CD4-positive, alpha-beta T cell (primary cell): ENCODE data around the gene PGF. TPM values are rescaled to one million over a fixed set of nuclear protein-coding genes. Genes with fewer than 3 reads are reported as not detected.

Experiments
- ATAC-seq: fragments of 200-7000 bp; cut with Tn5 transposase; one replicate; pipeline ENCODE4 v1.10.0; 2022; ENCODE audit warnings: mild to moderate bottlenecking; ENCODE audit not compliant: poor library complexity
- CTCF ChIA-PET: fragments of 350-600 bp; sonication (Branson Sonifier 250); formaldehyde crosslinking; loops from one replicate; lab custom pipeline; 2021; ENCODE audit warnings: antibody characterized with exemption, inconsistent platforms; lab: Charles Lee
- POLR2A ChIA-PET: fragments of 350-600 bp; sonication (Branson Sonifier 250); formaldehyde crosslinking; loops from one replicate; lab custom pipeline; 2021; ENCODE audit warnings: antibody characterized with exemption, inconsistent platforms; lab: Charles Lee
- DNase-seq, 14 experiments: peaks; one replicate each; pipeline ENCODE4 v3.0.0-alpha.2; 2013 to 2020; ENCODE audit warnings: mixed read lengths in 2 of 14
- H3K27ac ChIP-seq, 2 donors: one replicate each; pipeline versions ENCODE4 v1.5.1 to v1.7.0; 2013; ENCODE audit warnings: low read length in 2 of 2, low read depth in 1 of 2, mild to moderate bottlenecking in 1 of 2
- H3K27me3 ChIP-seq, 2 experiments: 1 replicate in 1 of 2; 2 replicates in 1 of 2; pipeline versions ENCODE4 v1.6.1 to v1.7.0; 2013; ENCODE audit warnings: low read length in 2 of 2, control low read depth in 1 of 2, mild to moderate bottlenecking in 1 of 2, moderate library complexity in 1 of 2; ENCODE audit not compliant: insufficient read depth in 2 of 2, control insufficient read depth in 1 of 2
- H3K36me3 ChIP-seq: one replicate; pipeline ENCODE4 v1.6.1; 2013; ENCODE audit warnings: low read length, control low read depth; ENCODE audit not compliant: insufficient read depth
- H3K4me1 ChIP-seq: one replicate; pipeline ENCODE4 v1.6.1; 2013; ENCODE audit warnings: low read length, control low read depth; ENCODE audit not compliant: insufficient read depth
- H3K4me3 ChIP-seq: one replicate; pipeline ENCODE4 v1.5.1; 2013; ENCODE audit warnings: mild to moderate bottlenecking, low read length, moderate library complexity
- H3K9me3 ChIP-seq, 2 experiments: 1 replicate in 1 of 2; 2 replicates in 1 of 2; pipeline versions ENCODE4 v1.6.1 to v1.7.0; 2013; ENCODE audit warnings: low read length in 2 of 2, mild to moderate bottlenecking in 2 of 2, control low read depth in 1 of 2, moderate library complexity in 1 of 2; ENCODE audit not compliant: control insufficient read depth in 1 of 2, insufficient read depth in 1 of 2
- H3K27ac Mint-ChIP-seq: one replicate; pipeline ENCODE4 v1.8.0; 2020; ENCODE audit warnings: mixed read lengths
- H3K27me3 Mint-ChIP-seq: one replicate; pipeline ENCODE4 v1.8.0; 2021; ENCODE audit warnings: mixed read lengths
- H3K36me3 Mint-ChIP-seq: one replicate; pipeline ENCODE4 v1.8.0; 2021; ENCODE audit warnings: low read depth, mixed read lengths
- H3K4me1 Mint-ChIP-seq: one replicate; pipeline ENCODE4 v1.8.0; 2021; ENCODE audit warnings: low read depth, mixed read lengths
- H3K4me3 Mint-ChIP-seq: one replicate; pipeline ENCODE4 v1.8.0; 2020; ENCODE audit warnings: mild to moderate bottlenecking, mixed read lengths
- H3K9me3 Mint-ChIP-seq: one replicate; pipeline ENCODE4 v1.8.0; 2020; ENCODE audit warnings: mixed read lengths
- CTCF ChIP-seq: fragments of 200-600 bp; IDR thresholded peaks from one replicate; pipeline ENCODE4 v1.8.0; 2022; ENCODE audit warnings: antibody characterized with exemption, mild to moderate bottlenecking
- intact Hi-C, 2 experiments: fragments of 100-400 bp; cut with DNase I in 1 of 2; cut with micrococcal nuclease in 1 of 2; formaldehyde crosslinking; loops; one replicate each; pipeline versions ENCODE4 v1.15.1 to v1.9.0; 2023 to 2025; cut with DNase I, micrococcal nuclease
- total RNA-seq, 174 experiments: library from RNA in 2 of 174; stranded (reverse) in 2 of 174; gene quantifications; one replicate each; pipeline ENCODE4 v1.2.3 and lab custom pipeline; 2021 to 2026

The PGF gene
- total RNA-seq, 2 experiments from 2014 or later = 0.11 TPM; not detected in 1

DNA sequence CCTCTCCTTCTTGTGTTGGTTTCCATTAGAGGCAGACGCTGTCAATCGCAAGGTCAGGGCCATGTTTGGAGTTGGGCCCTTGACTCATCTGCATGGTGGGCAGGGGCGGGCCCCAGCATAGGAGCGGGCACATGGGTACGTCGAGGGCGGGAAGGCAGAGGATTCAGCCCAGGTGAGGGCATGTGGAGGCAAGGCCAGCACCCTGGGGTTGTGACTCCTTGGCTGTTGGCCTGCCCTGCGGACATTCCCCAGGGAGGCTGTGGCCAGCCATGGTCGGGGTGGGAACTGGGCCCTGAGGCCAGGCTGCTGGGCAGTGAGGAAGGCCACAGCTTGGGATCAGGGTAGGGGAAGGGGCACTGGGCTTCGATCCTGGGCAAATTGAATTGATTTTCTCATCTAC, 42.6 kb downstream of the PGF start:
- Mint-ChIP-seq H3K27me3 (no peaks in the 10 kb centered on the region), H3K4me1 (no peaks in the 10 kb centered on the region), H3K36me3 (no peaks in the 10 kb centered on the region), H3K4me3 (no peak overlapping the region), H3K27ac (no peak overlapping the region), H3K9me3 (no peaks in the 10 kb centered on the region)
- H3K4me1 ChIP-seq = no peaks in the 10 kb centered on the region
- no peaks in the 10 kb centered on the region for H3K36me3 ChIP-seq
- TF ChIP-seq CTCF = no peak
- DNase-seq (no peak), ATAC-seq (no peak)
- no peak overlapping the region for H3K4me3 ChIP-seq
- ChIA-PET POLR2A (interaction anchor here (1.3 kb wide), 1 partner anchor 10 kb away, joined by 3 read pairs; the partner anchor contains the start of gene RPS6KL1), CTCF (no interaction called here)
- H3K27me3 ChIP-seq = no peaks in the 10 kb centered on the region
- no peaks in the 10 kb centered on the region for H3K9me3 ChIP-seq
- intact Hi-C loops = no loop called here
- H3K27ac ChIP-seq = no peak overlapping the region

- Mint-ChIP-seq H3K4me3 (no peak overlapping the region), H3K27ac (no peak overlapping the region), H3K4me1 (no peaks in the 10 kb centered on the region), H3K36me3 (no peaks in the 10 kb centered on the region), H3K9me3 (no peaks in the 10 kb centered on the region), H3K27me3 (no peaks in the 10 kb centered on the region)
- H3K27me3 ChIP-seq = no peaks in the 10 kb centered on the region
- POLR2A ChIA-PET = interaction anchor here (1.3 kb wide), 1 partner anchor 11 kb away, joined by 3 read pairs; the partner anchor contains the start of gene RPS6KL1
- H3K4me3 ChIP-seq = no peak overlapping the region
- H3K4me1 ChIP-seq = peaks cover 2% of the 10 kb centered on the region
- no peaks in the 10 kb centered on the region for H3K36me3 ChIP-seq
- DNase-seq (no peak), ATAC-seq (no peak)
- H3K9me3 ChIP-seq = no peaks in the 10 kb centered on the region
- TF ChIP-seq CTCF = no peak
- intact Hi-C loops = no loop called here
- H3K27ac ChIP-seq = no peak overlapping the region
- CTCF ChIA-PET = interaction anchor here (1.4 kb wide), 1 partner anchor 51 kb away, joined by 3 read pairs; no protein-coding TSS in a partner anchor
These were observed 43.3 kb downstream of the PGF start for GRCh38 chr14:74912111-74912510.

DNA sequence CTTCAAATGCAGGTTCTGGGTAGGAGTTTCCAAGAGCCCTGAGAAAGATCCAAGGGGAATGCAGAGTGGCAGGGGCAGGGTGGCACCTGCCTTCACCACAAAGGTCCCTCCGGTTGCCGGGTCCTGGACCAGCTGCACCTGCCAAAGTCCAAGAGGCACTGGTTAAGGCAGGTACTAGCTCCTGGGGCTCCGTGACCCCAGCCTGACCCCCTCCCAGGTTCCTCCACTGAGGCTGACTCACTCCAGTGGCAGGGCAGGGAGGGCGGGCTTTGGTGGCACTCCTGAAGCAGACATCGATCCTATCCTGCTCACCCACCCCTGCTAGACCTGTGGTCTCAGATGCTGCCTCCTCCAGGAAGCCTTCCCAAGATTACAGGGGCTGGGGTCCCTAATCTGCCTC, 43.7 kb downstream of the PGF start:
- no peak overlapping the region for H3K27ac ChIP-seq
- intact Hi-C loops = no loop called here
- H3K4me1 Mint-ChIP-seq = no peaks in the 10 kb centered on the region
- no peaks in the 10 kb centered on the region for H3K36me3 ChIP-seq
- H3K27me3 Mint-ChIP-seq = no peaks in the 10 kb centered on the region
- no peak overlapping the region for H3K4me3 ChIP-seq
- ATAC-seq (no peak), DNase-seq (no peak)
- H3K27me3 ChIP-seq = no peaks in the 10 kb centered on the region
- no peak overlapping the region for H3K27ac Mint-ChIP-seq
- TF ChIP-seq CTCF = no peak
- ChIA-PET CTCF (interaction anchor here (1.4 kb wide), 1 partner anchor 51 kb away, joined by 3 read pairs; no protein-coding TSS in a partner anchor), POLR2A (interaction anchor here (1.3 kb wide), 1 partner anchor 11 kb away, joined by 3 read pairs; the partner anchor contains the start of gene RPS6KL1)
- H3K9me3 Mint-ChIP-seq = no peaks in the 10 kb centered on the region
- H3K36me3 Mint-ChIP-seq = no peaks in the 10 kb centered on the region
- no peak overlapping the region for H3K4me3 Mint-ChIP-seq
- no peaks in the 10 kb centered on the region for H3K9me3 ChIP-seq
- peaks cover 3% of the 10 kb centered on the region for H3K4me1 ChIP-seq
